B cell (primary cell): Measurements from ENCODE around the gene SCN4A. TPM values are rescaled to one million over a fixed set of nuclear protein-coding genes. Genes with fewer than 3 reads are reported as not detected.
A peak's percentile ranks its signal among the peaks of the same experiment; 100 is the strongest.

ENCODE experiments used
- ATAC-seq: fragments of 200-7000 bp; cut with Tn5 transposase; one replicate; pipeline ENCODE4 v1.10.0; 2021; ENCODE audit warnings: low read depth, mild to moderate bottlenecking, moderate number of reproducible peaks, moderate library complexity
- CTCF ChIA-PET: fragments of 350-600 bp; sonication (Branson Sonifier 250); formaldehyde crosslinking; loops from one replicate; lab custom pipeline; 2021; ENCODE audit warnings: antibody characterized with exemption, inconsistent platforms; lab: Charles Lee
- POLR2A ChIA-PET: fragments of 350-600 bp; sonication (Branson Sonifier 250); formaldehyde crosslinking; loops from one replicate; lab custom pipeline; 2021; ENCODE audit warnings: antibody characterized with exemption; lab: Charles Lee
- DNase-seq: peaks from one replicate; pipeline ENCODE4 v3.0.0; 2013
- H2AFZ ChIP-seq: 2 replicates; pipeline ENCODE4 v1.6.1; 2012; ENCODE audit warnings: mild to moderate bottlenecking, low read depth, low read length; ENCODE audit not compliant: insufficient read depth, poor library complexity, severe bottlenecking
- H3K27ac ChIP-seq, 2 donors: 1 replicate in 1 of 2; 2 replicates in 1 of 2; pipeline ENCODE4 v1.5.1; 2012 to 2013; ENCODE audit warnings: low read length in 2 of 2, mild to moderate bottlenecking in 2 of 2, moderate library complexity in 1 of 2
- H3K27me3 ChIP-seq, 4 experiments: fragments of 200-600 bp in 1 of 4; sonication (generic) in 1 of 4; replicated peaks in 1 of 4; 1 replicate in 2 of 4; 2 replicates in 2 of 4; pipeline versions ENCODE4 v1.6.1 to v1.7.0; 2013 to 2016; ENCODE audit warnings: low read length in 3 of 4, mild to moderate bottlenecking in 2 of 4, mixed read lengths in 1 of 4, moderate library complexity in 1 of 4; ENCODE audit not compliant: insufficient read depth in 4 of 4, control insufficient read depth in 3 of 4; ENCODE audit errors: control extremely low read depth in 1 of 4
- H3K36me3 ChIP-seq, 2 experiments: replicated peaks in 1 of 2; 1 replicate in 1 of 2; 2 replicates in 1 of 2; pipeline versions ENCODE4 v1.6.1 to v1.7.1; 2013; ENCODE audit warnings: low read length in 1 of 2; ENCODE audit not compliant: insufficient read depth in 2 of 2, control insufficient read depth in 1 of 2; ENCODE audit errors: control extremely low read depth in 1 of 2, extremely low read depth in 1 of 2
- H3K4me1 ChIP-seq, 2 donors: fragments of 200-600 bp in 1 of 2; sonication (generic) in 1 of 2; 1 replicate in 1 of 2; 2 replicates in 1 of 2; pipeline versions ENCODE4 v1.5.1 to v1.6.1; 2013 to 2017; ENCODE audit warnings: low read length in 2 of 2; ENCODE audit not compliant: control insufficient read depth in 2 of 2, insufficient read depth in 2 of 2
- H3K4me2 ChIP-seq: replicated peaks from 2 replicates; pipeline ENCODE3; 2012; ENCODE audit warnings: mild to moderate bottlenecking, low read depth, low read length; ENCODE audit not compliant: poor library complexity, severe bottlenecking
- H3K4me3 ChIP-seq, 5 experiments: fragments of 200-600 bp in 1 of 5; sonication (generic) in 1 of 5; 1 replicate in 3 of 5; 2 replicates in 2 of 5; pipeline versions ENCODE4 v1.5.1 to v1.7.0; 2011 to 2016; ENCODE audit warnings: low read length in 4 of 5, mild to moderate bottlenecking in 4 of 5, low read depth in 2 of 5, control low read depth in 1 of 5, moderate library complexity in 1 of 5; ENCODE audit not compliant: insufficient read depth in 1 of 5; ENCODE audit errors: control extremely low read depth in 1 of 5, extremely low read depth in 1 of 5
- H3K79me2 ChIP-seq: fragments of 200-600 bp; sonication (generic); one replicate; pipeline ENCODE4 v1.6.0; 2016; ENCODE audit warnings: low read length; ENCODE audit not compliant: control insufficient read depth, insufficient read depth
- H3K9ac ChIP-seq: fragments of 200-600 bp; sonication (generic); 2 replicates; pipeline ENCODE4 v1.6.1; 2017; ENCODE audit warnings: mild to moderate bottlenecking, low read length, moderate library complexity
- H3K9me3 ChIP-seq, 3 donors: one replicate each; pipeline versions ENCODE4 v1.6.1 to v1.7.1; 2013; ENCODE audit warnings: low read length in 2 of 3; ENCODE audit not compliant: control insufficient read depth in 2 of 3, insufficient read depth in 1 of 3; ENCODE audit errors: control extremely low read depth in 1 of 3
- H4K20me1 ChIP-seq: 2 replicates; pipeline ENCODE4 v1.6.0; 2012; ENCODE audit warnings: mild to moderate bottlenecking, low read length; ENCODE audit not compliant: insufficient read depth, control insufficient read depth, poor library complexity, severe bottlenecking
- H3K27ac Mint-ChIP-seq: one replicate; pipeline ENCODE4 v1.8.0; 2021; ENCODE audit warnings: mixed read lengths
- H3K27me3 Mint-ChIP-seq: one replicate; pipeline ENCODE4 v1.8.0; 2021; ENCODE audit warnings: mixed read lengths
- H3K4me1 Mint-ChIP-seq: one replicate; pipeline ENCODE4 v1.8.0; 2021; ENCODE audit warnings: mixed read lengths
- H3K4me3 Mint-ChIP-seq: one replicate; pipeline ENCODE4 v1.8.0; 2021; ENCODE audit warnings: mixed read lengths
- H3K9me3 Mint-ChIP-seq: one replicate; pipeline ENCODE4 v1.8.0; 2022; ENCODE audit warnings: mixed read lengths; ENCODE audit not compliant: insufficient read depth
- CTCF ChIP-seq: fragments of 200-600 bp; IDR thresholded peaks from one replicate; pipeline ENCODE4 v1.8.0; 2022; ENCODE audit warnings: antibody characterized with exemption, mild to moderate bottlenecking
- EZH2 ChIP-seq: IDR thresholded peaks from 2 replicates; pipeline ENCODE4 v1.6.1; 2012; ENCODE audit warnings: borderline replicate concordance, low read depth, mild to moderate bottlenecking, moderate library complexity, low read length; ENCODE audit not compliant: insufficient read depth, poor library complexity, severe bottlenecking
- WGBS: methylation state at CpG from one replicate; pipeline ENCODE4 v1.1.5; 2013; ENCODE audit warnings: missing lambda C conversion rate; ENCODE audit not compliant: insufficient coverage; 5-methylcytosine and 5-hydroxymethylcytosine counted together
- intact Hi-C: fragments of 100-400 bp; cut with micrococcal nuclease; formaldehyde crosslinking; loops from one replicate; pipeline ENCODE4 v1.10.0; 2022
- polyA plus RNA-seq: library from polyadenylated mRNA; depleted of rRNA; stranded (reverse); fragments of >200 nt; gene quantifications from 2 replicates; pipeline ENCODE4 v1.2.3, GENCODE V29; 2012
- total RNA-seq, 2 donors: library from RNA; stranded (reverse); fragments of 120-200 nt in 1 of 2; gene quantifications; 1 replicate in 1 of 2; 2 replicates in 1 of 2; pipeline versions ENCODE4 v1.2.3 to v1.2.4, GENCODE V29; 2013 to 2022

The SCN4A gene
- total and polyA plus RNA-seq, 2 donors (not counting 1 experiment from before 2014, with no cell fraction given) = 1.1 to 1.4 TPM

GRCh38 chr17:63989622-63990345 lies 17.1 kb upstream of the SCN4A start:
- peaks cover 11% of the 10 kb centered on the region for H3K27me3 Mint-ChIP-seq
- H3K4me1 Mint-ChIP-seq = peaks cover 49% of the 10 kb centered on the region
- no peak overlapping the region for H3K27ac ChIP-seq
- 83% methylated on average over 21 of the region's 21 CpGs for WGBS
- H3K9me3 Mint-ChIP-seq = no peaks in the 10 kb centered on the region
- H3K4me3 ChIP-seq = no peak overlapping the region
- no peaks in the 10 kb centered on the region for H3K79me2 ChIP-seq
- DNase-seq (no peak), ATAC-seq (no peak)
- ChIA-PET CTCF (interaction anchor here (0.7 to 3.3 kb wide), 24 partner anchors 10 to 144 kb away, joined by 3 to 58 read pairs (median 9); partner anchors contain the start of genes CD79B, CSHL1, GH1 and ICAM2), POLR2A (interaction anchor here (0.9 to 1.3 kb wide), 2 partner anchors 31 to 58 kb away, joined by 3 to 8 read pairs; partner anchors contain the start of genes CD79B and ICAM2)
- no peaks in the 10 kb centered on the region for H3K27me3 ChIP-seq
- no peak overlapping the region for H2AFZ ChIP-seq
- no peaks in the 10 kb centered on the region for H3K36me3 ChIP-seq
- H3K4me3 Mint-ChIP-seq = peak overlapping the region; percentile 84
- peaks cover 0 to 3% (median 0%) of the 10 kb centered on the region in 3 donors for H3K9me3 ChIP-seq
- H3K9ac ChIP-seq = no peak overlapping the region
- intact Hi-C loops = loop anchor here (1.0 to 2.0 kb wide), 5 partner anchors 36 to 78 kb away; partner anchors contain the start of genes CSHL1 and GH1
- no peaks in the 10 kb centered on the region for H4K20me1 ChIP-seq
- TF ChIP-seq EZH2 (no peak), CTCF (no peak)
- H3K27ac Mint-ChIP-seq = peak overlapping the region; percentile 23
- peak overlapping the region; percentile 93 for H3K4me2 ChIP-seq
- H3K4me1 ChIP-seq = peaks cover 32 to 36% of the 10 kb centered on the region in 2 donors
